T follicular helper cell (primary cell): Measurements from ENCODE around the gene OTUD3.
A peak's percentile ranks its signal among the peaks of the same experiment; 100 is the strongest.
"Not testable (repeated sequence)": the region's sequence is repeated elsewhere in the genome, so short reads cannot be mapped to it uniquely, and the experiment has no call there.

Experiments
- DNase-seq: peaks from one replicate; pipeline ENCODE4 v3.0.0-alpha.2; 2020; ENCODE audit warnings: low read depth
- total RNA-seq, 2 experiments: gene quantifications; one replicate each; lab custom pipeline; 2026; lab: John Stamatoyannopoulos, UW

The OTUD3 gene
- total RNA-seq = 29.2 to 38.6 reads per million in 2 experiments

GRCh38 chr1:19882111-19883071, at the start of gene OTUD3:
OTUD3 (plus strand) TSS chr1:19882395; CDS start chr1:19882514, 119 bp downstream.
- DNase-seq = peak; percentile 94

DNA sequence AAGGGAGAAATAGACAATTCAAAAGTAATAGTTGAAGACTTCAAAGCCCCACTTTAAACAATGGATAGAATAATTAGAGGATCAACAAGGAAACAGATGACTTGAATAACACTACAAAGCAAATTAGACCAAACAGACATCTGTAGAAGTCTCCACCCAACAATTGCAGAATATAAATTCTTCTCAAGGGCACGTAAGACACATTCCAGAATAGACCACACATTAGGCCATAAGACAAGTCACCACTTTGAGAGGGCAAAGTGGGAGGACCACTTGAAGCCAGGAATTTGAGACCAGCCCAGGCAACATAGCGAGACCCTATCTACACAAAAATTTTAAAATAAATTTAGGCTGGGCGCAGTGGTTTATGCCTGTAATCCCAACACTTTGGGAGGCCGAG, 46.6 kb upstream of the OTUD3 start:
- no peak for DNase-seq

DNA sequence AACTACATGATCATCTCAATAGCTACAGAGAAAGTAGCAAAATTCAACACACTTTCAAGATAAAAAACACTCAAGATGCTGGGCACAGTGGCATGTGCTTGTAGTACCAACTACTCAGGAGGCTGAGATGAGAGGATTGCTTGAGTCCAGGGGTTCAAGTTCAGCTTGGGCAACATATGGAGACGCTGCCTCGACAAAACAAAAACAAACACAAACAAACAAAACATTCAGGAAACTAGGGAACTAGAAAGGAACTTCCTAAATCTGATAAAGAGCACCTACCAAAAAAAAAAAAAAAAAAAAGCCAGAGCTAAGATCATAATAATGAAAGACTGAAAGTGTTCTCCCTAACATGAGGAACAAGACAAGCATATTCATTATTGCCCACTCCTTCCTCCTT, 44.3 kb upstream of the OTUD3 start:
- DNase-seq = no peak

DNA sequence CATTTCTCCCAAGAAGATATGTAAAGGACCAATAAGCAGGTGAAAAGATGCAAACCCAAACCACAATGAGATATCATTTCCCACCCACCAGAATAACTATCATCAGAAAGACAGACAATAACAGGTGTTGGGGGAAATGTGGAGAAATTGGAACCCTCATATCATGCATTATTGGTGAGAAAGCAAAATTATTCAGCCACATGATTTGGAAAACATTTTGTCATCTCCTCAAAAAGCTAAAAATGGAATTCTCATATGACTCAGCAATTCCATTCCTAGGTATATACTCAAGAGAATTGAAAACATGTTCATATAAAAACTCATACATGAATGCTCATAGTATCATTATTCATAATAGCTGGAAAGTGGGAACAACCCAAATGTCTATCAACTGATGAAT, 42.0 kb upstream of the OTUD3 start:
- DNase-seq = no peak

DNA sequence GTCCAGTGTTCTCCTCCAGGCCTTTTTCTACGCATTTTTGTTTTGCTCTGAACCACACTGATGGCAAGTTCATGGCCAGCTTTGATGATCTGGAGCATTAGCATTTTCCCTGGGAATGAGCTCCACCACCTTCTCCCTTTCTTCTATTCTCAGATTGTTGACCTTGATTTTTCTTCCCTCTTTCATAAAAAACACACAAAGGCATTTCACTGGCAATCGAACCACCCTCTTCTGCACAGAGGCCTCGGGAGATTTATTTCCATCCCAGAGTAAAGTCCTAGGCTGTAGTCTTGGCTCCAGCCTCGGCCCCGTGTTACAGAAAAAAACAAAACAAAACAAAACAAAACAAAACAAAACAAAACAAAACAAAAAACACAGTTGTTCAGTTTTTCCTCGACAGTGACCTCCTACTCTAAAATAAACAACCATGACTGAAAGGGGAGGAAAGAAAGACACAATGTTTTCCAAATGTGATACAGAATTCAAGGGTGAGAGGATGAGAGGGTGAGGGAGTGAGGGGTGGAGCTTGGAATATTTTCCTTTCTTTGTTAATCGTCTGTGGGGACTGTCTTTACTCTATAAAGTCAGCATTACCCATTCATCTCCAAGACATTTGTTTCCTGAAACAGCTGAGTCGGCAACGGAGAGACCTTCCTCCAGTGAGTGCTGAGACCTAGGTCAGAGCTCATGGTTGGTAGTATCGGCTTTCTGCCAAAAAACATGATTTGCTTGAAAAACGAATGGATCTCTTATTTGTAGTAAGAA, 37.3 kb upstream of the OTUD3 start:
- DNase-seq = no peak

DNA sequence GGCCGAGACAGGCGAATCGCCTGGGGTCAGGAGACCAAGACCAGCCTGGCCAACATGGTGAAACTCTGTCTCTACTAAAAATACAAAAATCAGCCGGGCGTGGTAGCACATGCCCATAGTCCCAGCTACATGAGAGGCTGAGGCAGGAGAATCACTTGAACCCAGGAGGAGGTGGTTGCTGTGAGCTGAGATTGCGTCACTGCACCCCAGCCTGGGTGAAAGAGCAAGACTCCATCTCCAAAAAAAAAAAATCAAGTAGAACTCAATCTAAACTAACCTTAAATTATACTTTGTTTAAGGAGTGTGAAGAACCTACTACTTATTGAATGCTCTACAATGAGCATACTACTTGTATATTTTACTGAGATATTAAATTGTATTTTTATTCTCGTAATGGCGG, 36.6 kb upstream of the OTUD3 start:
- DNase-seq = no peak

DNA sequence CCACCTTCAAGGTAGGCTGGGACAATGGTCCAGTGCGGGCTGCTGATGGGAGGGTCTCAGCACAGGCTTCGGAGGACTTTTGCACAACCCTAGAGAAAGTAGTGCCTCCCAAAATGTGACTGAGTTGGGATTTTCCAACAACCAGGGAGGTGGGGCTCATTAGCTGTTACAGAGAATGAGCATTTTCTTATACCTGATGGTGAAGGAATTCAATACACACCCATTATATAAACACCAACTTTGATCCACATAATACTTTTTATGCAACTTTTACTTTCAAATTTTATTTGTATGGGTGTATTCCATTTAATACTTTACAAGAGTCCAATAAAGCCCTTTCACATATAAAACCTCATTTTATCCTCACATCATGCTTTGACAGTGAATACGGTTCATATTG, 35.9 kb upstream of the OTUD3 start:
- no peak for DNase-seq

GRCh38 chr1:19847334-19847733, 34.9 kb upstream of the OTUD3 start:
- not testable (repeated sequence) for DNase-seq

GRCh38 chr1:19849307-19849706, 32.9 kb upstream of the OTUD3 start:
- not testable (repeated sequence) for DNase-seq

GRCh38 chr1:19850214-19850613, 32.0 kb upstream of the OTUD3 start:
- no peak for DNase-seq

DNA sequence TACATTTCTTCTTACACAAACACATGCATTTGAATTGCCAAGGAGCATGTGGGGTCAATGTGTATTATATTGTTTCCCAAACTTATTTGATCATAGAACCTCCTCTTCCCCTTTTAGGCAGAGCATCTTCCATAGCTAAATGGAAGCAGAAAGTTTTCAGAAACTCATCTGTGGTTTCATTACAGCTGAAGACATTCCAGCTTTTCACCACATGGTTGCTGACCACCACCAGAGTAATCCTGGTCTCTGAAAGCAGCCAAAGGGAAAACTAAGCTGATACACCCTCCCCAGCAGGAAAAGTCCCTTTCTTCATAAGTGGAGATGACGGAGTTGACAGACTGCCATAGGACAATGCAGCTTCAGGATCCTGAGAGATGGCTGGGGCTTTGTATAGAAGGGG, 30.2 kb upstream of the OTUD3 start:
- DNase-seq = no peak

- DNase-seq = no peak
Measured at GRCh38 chr1:19854866-19855265, 27.3 kb upstream of the OTUD3 start.

DNA sequence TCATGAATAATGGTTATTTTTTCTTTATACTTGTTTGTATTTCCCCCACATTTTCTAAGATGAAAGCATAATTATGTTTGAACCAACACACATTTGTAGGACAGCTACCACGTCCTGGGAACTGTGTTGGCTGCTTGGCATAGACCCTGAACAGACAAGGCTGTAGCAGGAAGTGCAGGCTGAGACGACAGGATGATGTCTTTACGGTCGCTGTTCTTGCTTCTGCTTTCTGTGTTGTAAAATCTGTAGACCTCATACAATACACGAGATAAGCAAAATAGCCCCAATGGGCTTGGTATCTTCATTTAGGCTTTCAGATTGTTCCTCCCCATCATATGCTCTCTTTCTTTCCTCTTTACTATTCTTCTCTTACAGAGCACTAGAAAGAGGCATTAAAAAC, 23.3 kb upstream of the OTUD3 start:
- no peak for DNase-seq

DNA sequence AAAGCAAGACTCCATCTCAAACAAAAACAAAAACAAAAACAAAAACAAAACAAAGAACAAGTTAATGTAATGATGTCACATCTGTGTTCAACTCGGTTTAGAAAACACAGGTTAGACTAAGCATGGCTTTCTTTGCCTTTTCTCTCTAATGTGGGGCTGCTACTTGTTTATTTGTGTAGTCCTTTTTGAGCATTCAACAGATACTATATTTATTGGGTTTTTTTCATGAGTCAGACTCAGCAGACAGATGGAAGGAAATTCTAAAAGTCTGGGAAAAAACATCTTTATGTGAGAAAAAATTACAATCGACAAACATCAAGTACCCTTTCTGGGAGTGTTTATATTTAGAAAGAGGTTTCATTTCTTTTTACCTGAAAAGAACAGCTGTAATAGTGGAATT, 22.3 kb upstream of the OTUD3 start:
- no peak for DNase-seq

GRCh38 chr1:19860418-19860817, 21.8 kb upstream of the OTUD3 start:
- no peak for DNase-seq

DNA sequence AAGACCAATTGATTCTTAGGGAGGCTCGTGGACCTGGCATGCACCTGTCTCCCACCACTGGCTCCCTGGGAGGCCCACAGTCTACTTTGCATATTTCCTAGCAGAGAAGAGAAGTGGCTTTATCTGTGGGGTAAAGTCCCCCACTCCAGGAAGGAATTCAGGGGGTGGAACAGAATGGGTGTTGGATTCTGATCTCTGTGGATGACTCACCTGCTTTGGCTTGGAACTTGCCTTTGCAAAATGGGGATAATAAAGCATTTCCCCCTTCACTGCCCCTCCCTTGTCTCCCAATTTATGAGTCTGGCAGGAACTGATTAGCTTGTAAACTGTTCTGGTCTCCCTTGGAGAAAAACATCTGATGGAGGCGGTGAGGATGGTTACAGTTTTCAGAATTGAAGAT, 21.2 kb upstream of the OTUD3 start:
- no peak for DNase-seq

- DNase-seq = no peak
Measured at GRCh38 chr1:19861842-19862530, 20.2 kb upstream of the OTUD3 start.

- no peak for DNase-seq
Measured at GRCh38 chr1:19862944-19863343, 19.3 kb upstream of the OTUD3 start.

- DNase-seq = no peak
Measured at GRCh38 chr1:19864570-19865160, 17.5 kb upstream of the OTUD3 start.

GRCh38 chr1:19866029-19866428, 16.2 kb upstream of the OTUD3 start:
- DNase-seq = no peak

- DNase-seq = no peak
Measured at GRCh38 chr1:19866758-19867157, 15.4 kb upstream of the OTUD3 start.

GRCh38 chr1:19868575-19868974, 13.6 kb upstream of the OTUD3 start:
- not testable (repeated sequence) for DNase-seq
